Psoas muscle (tissue), 8 donors: Measurements from ENCODE around the gene DPYSL3. TPM values are rescaled to one million over a fixed set of nuclear protein-coding genes. Genes with fewer than 3 reads are reported as not detected.
A peak's percentile ranks its signal among the peaks of the same experiment; 100 is the strongest.

ENCODE experiments used
- ATAC-seq, 4 donors: fragments of 200-7000 bp; cut with Tn5 transposase; one replicate each; pipeline ENCODE4 v1.9.1; 2020; ENCODE audit warnings: moderate library complexity in 3 of 4, mild to moderate bottlenecking in 2 of 4
- DNase-seq, 2 donors: peaks; one replicate each; pipeline ENCODE4 v3.0.0-alpha.2; 2020
- H3K27ac ChIP-seq: fragments of 200-600 bp; one replicate; pipeline ENCODE4 v1.8.0; 2022
- H3K27me3 ChIP-seq, 3 donors: fragments of 200-600 bp in 1 of 3; one replicate each; pipeline versions ENCODE4 v1.6.1 to v1.8.0; 2013 to 2022; ENCODE audit warnings: low read length in 2 of 3, mild to moderate bottlenecking in 2 of 3, moderate library complexity in 1 of 3; ENCODE audit not compliant: insufficient read depth in 3 of 3
- H3K36me3 ChIP-seq, 2 donors: fragments of 200-600 bp in 1 of 2; one replicate each; pipeline versions ENCODE4 v1.6.1 to v1.8.0; 2013 to 2022; ENCODE audit warnings: low read depth in 1 of 2, mild to moderate bottlenecking in 1 of 2, moderate library complexity in 1 of 2; ENCODE audit not compliant: insufficient read depth in 1 of 2
- H3K4me1 ChIP-seq: fragments of 200-600 bp; one replicate; pipeline ENCODE4 v1.8.0; 2022
- H3K4me3 ChIP-seq: fragments of 200-600 bp; one replicate; pipeline ENCODE4 v1.8.0; 2022; ENCODE audit warnings: mild to moderate bottlenecking
- H3K9me3 ChIP-seq: fragments of 200-600 bp; one replicate; pipeline ENCODE4 v1.8.0; 2022
- CTCF ChIP-seq: fragments of 200-600 bp; IDR thresholded peaks from one replicate; pipeline ENCODE4 v1.8.0; 2022; ENCODE audit warnings: antibody characterized with exemption
- WGBS, 3 donors: extraction: QIAGEN DNeasy Blood & Tissue Kit; methylation state at CpG; one replicate each; pipeline versions ENCODE4 v1.1.6 to v1.1.7; 2013; 5-methylcytosine and 5-hydroxymethylcytosine counted together
- intact Hi-C, 2 donors: fragments of 100-400 bp; cut with DNase I; formaldehyde crosslinking; loops; one replicate each; pipeline versions ENCODE4 v1.11.0 to v1.14.2; 2022
- polyA plus RNA-seq, 3 donors: library from polyadenylated mRNA; stranded (reverse); fragments of 200-250 nt; gene quantifications; one replicate each; pipeline ENCODE4 v1.2.3, GENCODE V29; 2013
- total RNA-seq, 4 donors: library from RNA; stranded (reverse); fragmentation: NEBNext Ultra II Directional in 2 of 4; extraction: Animal tissue kit (Norgen Biotek cat#: 25700) in 2 of 4; gene quantifications; one replicate each; pipeline versions ENCODE4 v1.2.1 to v1.2.4, GENCODE V29; 2021 to 2023
- donor health status: healthy with polysubstance abuse.
- donor health status: DM: no; HTN: no; CAD: no; lungs with moderate emphysema.
- donor health status: Bipolar disorder and iron deficiency.
- donor health status: healthy.
- donor health status: DM: yes; HTN: yes; CAD: no.
- donor health status: DM: no; HTN: no; CAD: no.
- donor health status: DM: no; HTN: no; CAD: no.
- donor health status: DM: yes; HTN: yes; CAD: no.

The DPYSL3 gene
- total and polyA plus RNA-seq, 7 donors = 8.8 to 58.5 (median 18.0) TPM

- Histone ChIP-seq H3K27me3 (no peaks in the 10 kb centered on the region), H3K36me3 (peaks cover 0 to 31% of the 10 kb centered on the region in 2 donors), H3K9me3 (no peaks in the 10 kb centered on the region), H3K27ac (peak overlapping the region; percentile 87), H3K4me1 (peaks cover 22% of the 10 kb centered on the region), H3K4me3 (no peak overlapping the region)
- DNase-seq = no peak
- WGBS, 3 donors = 75 to 80% (median 79%) methylated on average over 1 of the region's 1 CpG
- ATAC-seq = peak; percentile 31 to 39 (median 38)
- intact Hi-C loops = loop anchor here in 1 of 2 donors (5.0 kb wide), 1 partner anchor 158 kb away; no protein-coding TSS in a partner anchor
- no peak for TF ChIP-seq CTCF
Observed at GRCh38 chr5:147404706-147405105, 105.2 kb downstream of the DPYSL3 start.

GRCh38 chr5:147403651-147404640, 105.9 kb downstream of the DPYSL3 start:
- 19 to 35% (median 22%) methylated on average over 15 of the region's 15 CpGs for WGBS, 3 donors
- Histone ChIP-seq H3K4me3 (peak overlapping the region; percentile 4), H3K4me1 (peaks cover 22% of the 10 kb centered on the region), H3K27ac (peak overlapping the region; percentile 87), H3K27me3 (no peaks in the 10 kb centered on the region), H3K36me3 (peaks cover 0 to 35% of the 10 kb centered on the region in 2 donors), H3K9me3 (no peaks in the 10 kb centered on the region)
- peak; percentile 93 to 96 (median 95) for ATAC-seq
- peak; percentile 63 to 74 for DNase-seq
- intact Hi-C loops = no loop called here
- no peak for TF ChIP-seq CTCF

GRCh38 chr5:147400881-147401280, 109.0 kb downstream of the DPYSL3 start:
- Histone ChIP-seq H3K36me3 (peaks cover 0 to 51% of the 10 kb centered on the region in 2 donors), H3K27me3 (no peaks in the 10 kb centered on the region), H3K4me1 (peaks cover 17% of the 10 kb centered on the region), H3K4me3 (no peak overlapping the region), H3K27ac (no peak overlapping the region), H3K9me3 (no peaks in the 10 kb centered on the region)
- no peak for TF ChIP-seq CTCF
- no peak for ATAC-seq
- intact Hi-C loops = no loop called here
- no peak for DNase-seq

- no peak for DNase-seq
- Histone ChIP-seq H3K4me3 (no peak overlapping the region), H3K27me3 (no peaks in the 10 kb centered on the region), H3K4me1 (peaks cover 17% of the 10 kb centered on the region), H3K9me3 (no peaks in the 10 kb centered on the region), H3K27ac (no peak overlapping the region), H3K36me3 (peaks cover 0 to 54% of the 10 kb centered on the region in 2 donors)
- intact Hi-C loops = no loop called here
- WGBS, 3 donors = 87 to 98% (median 94%) methylated on average over 7 of the region's 7 CpGs
- ATAC-seq = no peak
- TF ChIP-seq CTCF = no peak
Observed at GRCh38 chr5:147400126-147400809, 109.6 kb downstream of the DPYSL3 start.
